NCI-H748 (cell line): ENCODE data around the gene BTNL2.
"Not testable (repeated sequence)": the region's sequence is repeated elsewhere in the genome, so short reads cannot be mapped to it uniquely, and the experiment has no call there.

Experiments
- DNase-seq: peaks from one replicate; lab custom pipeline; 2025; ENCODE audit not compliant: unreplicated experiment; lab: John Stamatoyannopoulos, UW

The BTNL2 gene

GRCh38 chr6:32370505-32370904 lies 36.5 kb downstream of the BTNL2 start:
- no peak for DNase-seq

- no peak for DNase-seq
Observed at GRCh38 chr6:32369660-32370059, 37.3 kb downstream of the BTNL2 start.

- no peak for DNase-seq
Observed at GRCh38 chr6:32367644-32368043, 39.3 kb downstream of the BTNL2 start.

- DNase-seq, result not testable (repeated sequence)
Observed at GRCh38 chr6:32359225-32359624, 47.8 kb downstream of the BTNL2 start.

GRCh38 chr6:32358548-32358947 lies 48.4 kb downstream of the BTNL2 start:
- not testable (repeated sequence) for DNase-seq

GRCh38 chr6:32355018-32355417 lies 52.0 kb downstream of the BTNL2 start:
- DNase-seq, result no peak

GRCh38 chr6:32353348-32353747 lies 53.6 kb downstream of the BTNL2 start:
- no peak for DNase-seq
